GM06990 (cell line): ENCODE measurements around the gene HOXA5.

Source experiments
- DNase-seq: peaks from one replicate; pipeline ENCODE4 v3.0.0-alpha.2; 2011; ENCODE audit not compliant: insufficient read length; ENCODE audit errors: extremely low read depth
- H3K27me3 ChIP-seq: replicated peaks from 2 replicates; pipeline ENCODE4 v1.6.0; 2011; ENCODE audit warnings: low read length; ENCODE audit not compliant: control insufficient read depth, insufficient read depth
- H3K36me3 ChIP-seq: 2 replicates; pipeline ENCODE4 v1.5.1; 2011; ENCODE audit warnings: low read length; ENCODE audit not compliant: control insufficient read depth, insufficient read depth
- H3K4me3 ChIP-seq: replicated peaks from 2 replicates; pipeline ENCODE4 v1.5.1; 2011; ENCODE audit warnings: low read depth, mild to moderate bottlenecking, control low read depth, low read length
- CTCF ChIP-seq: IDR thresholded peaks from 2 replicates; pipeline ENCODE4 v1.5.1; 2011; ENCODE audit warnings: low read length, control low read depth, mild to moderate bottlenecking, inconsistent platforms; ENCODE audit not compliant: insufficient read depth, poor library complexity, severe bottlenecking

HOXA5 gene

GRCh38 chr7:27103489-27104226 lies 39.8 kb downstream of the HOXA5 start:
- DNase-seq: no peak
- no peak for TF ChIP-seq CTCF
- Histone ChIP-seq H3K4me3 (no peak overlapping the region), H3K27me3 (no peaks in the 10 kb centered on the region), H3K36me3 (no peaks in the 10 kb centered on the region)

- Histone ChIP-seq H3K36me3 (no peaks in the 10 kb centered on the region), H3K27me3 (no peaks in the 10 kb centered on the region), H3K4me3 (no peak within 1 kb of the TSS)
- DNase-seq: no peak
- TF ChIP-seq CTCF: no peak
These were observed 40.7 kb downstream of the HOXA5 start, which contains the start of gene HOXA2 for GRCh38 chr7:27102581-27103442. Gene HOXA2 (minus strand): TSS chr7:27102683. CDS start chr7:27102500, 183 bp downstream.

GRCh38 chr7:27101957-27102580 lies 41.4 kb downstream of the HOXA5 start:
- no peak for DNase-seq
- no peak for TF ChIP-seq CTCF
- H3K4me3 ChIP-seq: no peak overlapping the region
- no peaks in the 10 kb centered on the region for H3K27me3 ChIP-seq
- no peaks in the 10 kb centered on the region for H3K36me3 ChIP-seq

GRCh38 chr7:27101171-27101956 lies 42.1 kb downstream of the HOXA5 start:
- no peaks in the 10 kb centered on the region for H3K36me3 ChIP-seq
- H3K27me3 ChIP-seq: no peaks in the 10 kb centered on the region
- DNase-seq: no peak
- TF ChIP-seq CTCF: no peak
- no peak overlapping the region for H3K4me3 ChIP-seq

GRCh38 chr7:27100694-27101170 lies 42.7 kb downstream of the HOXA5 start:
- TF ChIP-seq CTCF: no peak
- Histone ChIP-seq H3K4me3 (no peak overlapping the region), H3K36me3 (no peaks in the 10 kb centered on the region), H3K27me3 (no peaks in the 10 kb centered on the region)
- DNase-seq: no peak
